Measurements from ENCODE around the gene CCDC69. TPM values are rescaled to one million over a fixed set of nuclear protein-coding genes. Genes with fewer than 3 reads are reported as not detected.

CCDC69 gene
- total and polyA plus RNA-seq, 2 of the 8 experiments (the other 6 are each of a cell fraction or from before 2014, with no cell fraction given): 8.4 to 10.8 TPM

GRCh38 chr5:151154931-151155774 lies 68.7 kb downstream of the CCDC69 start:
- no peak overlapping the region for H3K4me3 ChIP-seq (ENCODE audit: extremely low read depth in 1 of 4, insufficient read depth in 2 of 4, low read depth in 3 of 4, low read length in 4 of 4)
- no peak for TF ChIP-seq CHD1 (IDR thresholded peaks at IDR 0.05; ENCODE audit: low read depth, low read length)
- TF ChIP-seq CEBPB (IDR thresholded peaks at IDR 0.05; ENCODE audit: low read depth, low read length): no peak
- TF ChIP-seq HDAC6 (IDR thresholded peaks at IDR 0.05; ENCODE audit: low read depth, low read length): no peak
- no peak for TF ChIP-seq EZH2 (IDR thresholded peaks at IDR 0.05; ENCODE audit: low read depth, low read length, severe bottlenecking)
- H3K14ac ChIP-seq (ENCODE audit: insufficient read length): no peak overlapping the region
- H3K9ac ChIP-seq (replicated peaks in 1 of 4; ENCODE audit: extremely low read depth in 1 of 4, low read depth in 3 of 4, low read length in 3 of 4): no peak overlapping the region
- no peak overlapping the region for H3K23ac ChIP-seq (ENCODE audit: insufficient read length)
- H3K79me2 ChIP-seq (ENCODE audit: control insufficient read depth in 1 of 2, insufficient read depth in 2 of 2, low read length in 2 of 2): peaks cover 0 to 10% of the 10 kb centered on the region in 2 experiments; a peak in 2 of 4 replicates
- no peak overlapping the region for H3K18ac ChIP-seq (ENCODE audit: extremely low read depth, low read length)
- no peak overlapping the region for H3K56ac ChIP-seq (replicated peaks; ENCODE audit: insufficient read length, low read depth, low read length)
- ChIA-PET POLR2A (ENCODE audit: partially characterized antibody) (interaction anchor here (1.2 to 1.8 kb wide), 5 partner anchors 14 to 29 kb away, joined by 3 to 6 read pairs (median 5); no protein-coding TSS in a partner anchor), CTCF (ENCODE audit: partially characterized antibody) (interaction anchor here (0.5 to 20.0 kb wide), 4 partner anchors 8 to 1038 kb away, joined by 4 to 810 read pairs (median 28); no protein-coding TSS in a partner anchor)
- H4K20me1 ChIP-seq (replicated peaks in 1 of 2; ENCODE audit: control insufficient read depth in 1 of 2, insufficient read depth in 2 of 2, low read length in 2 of 2): peaks cover 0 to 4% of the 10 kb centered on the region in 2 experiments
- H2BK120ac ChIP-seq (replicated peaks; ENCODE audit: low read depth, low read length): no peak overlapping the region
- no peaks in the 10 kb centered on the region for H3K36me3 ChIP-seq (ENCODE audit: control insufficient read depth in 2 of 4, insufficient read depth in 4 of 4, low read length in 3 of 4)
- H3K9me3 ChIP-seq (ENCODE audit: insufficient read depth in 2 of 2, low read depth in 1 of 2, low read length in 1 of 2): no peaks in the 10 kb centered on the region
- H3K23me2 ChIP-seq (ENCODE audit: low read depth, low read length): peaks cover 11% of the 10 kb centered on the region
- no peak overlapping the region for H2BK20ac ChIP-seq (ENCODE audit: low read length)
- H3K27me3 ChIP-seq (replicated peaks in 1 of 4; ENCODE audit: control insufficient read depth in 3 of 4, extremely low read depth in 1 of 4, insufficient read depth in 3 of 4, low read length in 3 of 4): peaks cover 0 to 2% (median 1%) of the 10 kb centered on the region in 4 experiments; a peak in 2 of 7 replicates
- H2BK15ac ChIP-seq (ENCODE audit: low read length): no peak overlapping the region
- H4K8ac ChIP-seq (ENCODE audit: extremely low read depth, insufficient read depth, low read length): no peak overlapping the region
- no peak overlapping the region; a peak in 1 of 4 replicates for H3K4me2 ChIP-seq (ENCODE audit: insufficient read depth in 1 of 2, low read depth in 2 of 2, low read length in 2 of 2)
- H3K4ac ChIP-seq (replicated peaks; ENCODE audit: insufficient read length, low read depth, low read length): no peak overlapping the region
- no peak for DNase-seq (ENCODE audit: low read depth in 1 of 2, low spot score in 2 of 2)
- FAIRE-seq: no peak
- no peak overlapping the region for H2BK12ac ChIP-seq (ENCODE audit: low read depth, low read length)
- no peak overlapping the region for H2AFZ ChIP-seq (ENCODE audit: low read length)
- no peak overlapping the region for H2BK5ac ChIP-seq (ENCODE audit: low read depth, low read length)
- WGBS, 2 experiments (ENCODE audit: extremely low coverage in 1 of 2, insufficient coverage in 1 of 2, insufficient read length in 1 of 2, insufficient replicate concordance in 2 of 2, low coverage in 1 of 2, low lambda C conversion rate in 2 of 2, missing lambda C conversion rate in 1 of 2): 80% methylated on average over 9 of the region's 9 CpGs; no CpG with 5 or more reads in 1 of the 2 experiments
- no peak overlapping the region for H4K91ac ChIP-seq (replicated peaks; ENCODE audit: insufficient read length, low read length)
- H3K4me1 ChIP-seq (replicated peaks in 1 of 4; ENCODE audit: control insufficient read depth in 3 of 4, insufficient read depth in 4 of 4, low read length in 3 of 4): peaks cover 0 to 24% (median 15%) of the 10 kb centered on the region in 4 experiments; a peak in 5 of 7 replicates
- H2AK5ac ChIP-seq (ENCODE audit: low read depth, low read length): no peak overlapping the region
- no peaks in the 10 kb centered on the region; the same call in 1 of the 2 replicates for H3K79me1 ChIP-seq (ENCODE audit: low read depth, low read length)
- H4K5ac ChIP-seq (ENCODE audit: insufficient read length, low read depth, low read length): no peak overlapping the region
- no peak overlapping the region for H3K27ac ChIP-seq (ENCODE audit: low read depth, low read length)
